ENCODE results near the gene KAZN.

The KAZN gene

GRCh38 chr1:14800014-14800413 is 201.5 kb downstream of the KAZN start:
- H3K4me3 ChIP-seq (ENCODE audit: low read length): no peak overlapping the region
- H3K27ac ChIP-seq (ENCODE audit: low read length): no peak overlapping the region
- no peaks in the 10 kb centered on the region for H3K79me2 ChIP-seq (ENCODE audit: low read length)
- TF ChIP-seq EZH2phosphoT487 (IDR thresholded peaks at IDR 0.05; ENCODE audit: low read length): no peak
- TF ChIP-seq CTCF (IDR thresholded peaks at IDR 0.05; ENCODE audit: low read length): no peak
- no peak for TF ChIP-seq EZH2 (optimal IDR thresholded peaks at IDR 0.05; ENCODE audit: low read depth, low read length)
- H3K9me2 ChIP-seq (replicated peaks; ENCODE audit: insufficient read depth, low read length): no peaks in the 10 kb centered on the region
- no peaks in the 10 kb centered on the region for H3K9me3 ChIP-seq (replicated peaks; ENCODE audit: insufficient read depth, low read length)
- H3K4me2 ChIP-seq (ENCODE audit: low read depth, low read length): no peak overlapping the region
- no peak overlapping the region for H3K9ac ChIP-seq (ENCODE audit: low read length)
- H3K4me1 ChIP-seq (ENCODE audit: low read length): no peaks in the 10 kb centered on the region
- DNase-seq: no peak
- no peak overlapping the region for H2AFZ ChIP-seq (ENCODE audit: low read length)
- no peaks in the 10 kb centered on the region for H4K20me1 ChIP-seq (ENCODE audit: insufficient read depth, low read length)
- no peaks in the 10 kb centered on the region for H3F3A ChIP-seq (ENCODE audit: insufficient read depth, low read length)
- H3K27me3 ChIP-seq (replicated peaks; ENCODE audit: insufficient read depth, low read length): no peaks in the 10 kb centered on the region
- H3K36me3 ChIP-seq (replicated peaks; ENCODE audit: insufficient read depth, low read length): no peaks in the 10 kb centered on the region

- TF ChIP-seq CTCF (IDR thresholded peaks at IDR 0.05; ENCODE audit: low read length) (no peak), EZH2 (optimal IDR thresholded peaks at IDR 0.05; ENCODE audit: low read depth, low read length) (no peak), EZH2phosphoT487 (IDR thresholded peaks at IDR 0.05; ENCODE audit: low read length) (no peak)
- H3F3A ChIP-seq (ENCODE audit: insufficient read depth, low read length): no peaks in the 10 kb centered on the region
- H3K4me2 ChIP-seq (ENCODE audit: low read depth, low read length): no peak overlapping the region
- no peak overlapping the region for H3K4me3 ChIP-seq (ENCODE audit: low read length)
- H3K27ac ChIP-seq (ENCODE audit: low read length): no peak overlapping the region
- no peaks in the 10 kb centered on the region for H3K9me2 ChIP-seq (replicated peaks; ENCODE audit: insufficient read depth, low read length)
- H2AFZ ChIP-seq (ENCODE audit: low read length): no peak overlapping the region
- no peak overlapping the region for H3K9ac ChIP-seq (ENCODE audit: low read length)
- H3K9me3 ChIP-seq (replicated peaks; ENCODE audit: insufficient read depth, low read length): no peaks in the 10 kb centered on the region
- H3K79me2 ChIP-seq (ENCODE audit: low read length): no peaks in the 10 kb centered on the region
- no peak for DNase-seq
- no peaks in the 10 kb centered on the region for H3K36me3 ChIP-seq (replicated peaks; ENCODE audit: insufficient read depth, low read length)
- no peaks in the 10 kb centered on the region for H4K20me1 ChIP-seq (ENCODE audit: insufficient read depth, low read length)
- no peaks in the 10 kb centered on the region for H3K4me1 ChIP-seq (ENCODE audit: low read length)
- H3K27me3 ChIP-seq (replicated peaks; ENCODE audit: insufficient read depth, low read length): no peaks in the 10 kb centered on the region
Observed at GRCh38 chr1:14800500-14801076, 202.1 kb downstream of the KAZN start.

GRCh38 chr1:14803002-14803789 is 204.7 kb downstream of the KAZN start:
- Histone ChIP-seq H3K79me2 (ENCODE audit: low read length) (no peaks in the 10 kb centered on the region), H2AFZ (ENCODE audit: low read length) (no peak overlapping the region), H3K9ac (ENCODE audit: low read length) (no peak overlapping the region), H3K4me1 (ENCODE audit: low read length) (no peaks in the 10 kb centered on the region), H3K27ac (ENCODE audit: low read length) (no peak overlapping the region), H3K9me2 (replicated peaks; ENCODE audit: insufficient read depth, low read length) (no peaks in the 10 kb centered on the region), H3K36me3 (replicated peaks; ENCODE audit: insufficient read depth, low read length) (no peaks in the 10 kb centered on the region), H4K20me1 (ENCODE audit: insufficient read depth, low read length) (no peaks in the 10 kb centered on the region), H3K4me2 (ENCODE audit: low read depth, low read length) (no peak overlapping the region), H3K4me3 (ENCODE audit: low read length) (no peak overlapping the region), H3K27me3 (replicated peaks; ENCODE audit: insufficient read depth, low read length) (no peaks in the 10 kb centered on the region), H3K9me3 (replicated peaks; ENCODE audit: insufficient read depth, low read length) (no peaks in the 10 kb centered on the region), H3F3A (ENCODE audit: insufficient read depth, low read length) (no peaks in the 10 kb centered on the region)
- TF ChIP-seq EZH2phosphoT487 (IDR thresholded peaks at IDR 0.05; ENCODE audit: low read length) (no peak), CTCF (IDR thresholded peaks at IDR 0.05; ENCODE audit: low read length) (no peak), EZH2 (optimal IDR thresholded peaks at IDR 0.05; ENCODE audit: low read depth, low read length) (no peak)
- DNase-seq: no peak

Measured in MM.1S (cell line).